A673 (cell line): ENCODE measurements around the gene VARS1. TPM values are rescaled to one million over a fixed set of nuclear protein-coding genes. Genes with fewer than 3 reads are reported as not detected.
A peak's percentile ranks its signal among the peaks of the same experiment; 100 is the strongest.

Source experiments
- BruUV-seq: library from RNA; stranded (reverse); fragments of 400-500 nt; replicated peaks from 2 replicates; lab custom pipeline; 2021; lab: Mats Ljungman, UMichigan
- CTCF ChIA-PET: fragments of 300-600 bp; sonication (Branson Sonifier 250); formaldehyde crosslinking; loops from one replicate; lab custom pipeline; 2022; ENCODE audit warnings: antibody characterized with exemption; lab: Charles Lee
- POLR2A ChIA-PET: fragments of 300-600 bp; sonication (Branson Sonifier 250); formaldehyde crosslinking; loops from one replicate; lab custom pipeline; 2022; ENCODE audit warnings: antibody characterized with exemption; ENCODE audit not compliant: low non-redundant PET; lab: Charles Lee
- DNase-seq: peaks from one replicate; pipeline ENCODE4 v3.0.0-alpha.2; 2015; ENCODE audit warnings: low spot score
- H3K27ac ChIP-seq: fragments of 200-600 bp; sonication (generic); 2 replicates; pipeline ENCODE4 v1.5.1; 2016; ENCODE audit warnings: mixed run types, low read depth, mild to moderate bottlenecking, mixed read lengths, antibody characterized with exemption, low read length; ENCODE audit not compliant: poor library complexity, severe bottlenecking
- H3K27me3 ChIP-seq: fragments of 200-600 bp; sonication (generic); replicated peaks from 2 replicates; pipeline ENCODE4 v1.6.1; 2017; ENCODE audit warnings: mixed run types, low read depth, mild to moderate bottlenecking, mixed read lengths, antibody characterized with exemption, low read length; ENCODE audit not compliant: insufficient read depth, poor library complexity
- H3K36me3 ChIP-seq: fragments of 200-600 bp; sonication (generic); 2 replicates; pipeline ENCODE4 v1.6.1; 2016; ENCODE audit warnings: mixed run types, mild to moderate bottlenecking, mixed read lengths, antibody characterized with exemption, low read length; ENCODE audit not compliant: insufficient read depth, poor library complexity, severe bottlenecking
- H3K4me1 ChIP-seq: fragments of 200-600 bp; sonication (generic); 2 replicates; pipeline ENCODE4 v1.6.1; 2017; ENCODE audit warnings: mixed run types, mild to moderate bottlenecking, mixed read lengths, antibody characterized with exemption, low read length; ENCODE audit not compliant: insufficient read depth, poor library complexity, severe bottlenecking
- H3K4me3 ChIP-seq: fragments of 200-600 bp; sonication (generic); 2 replicates; pipeline ENCODE4 v1.5.1; 2016; ENCODE audit warnings: low read depth, mixed run types, mild to moderate bottlenecking, mixed read lengths, low read length; ENCODE audit not compliant: poor library complexity, severe bottlenecking
- H3K9me3 ChIP-seq: fragments of 200-600 bp; sonication (generic); 2 replicates; pipeline ENCODE4 v1.6.1; 2016; ENCODE audit warnings: mixed run types, low read depth, mild to moderate bottlenecking, mixed read lengths, antibody characterized with exemption, low read length; ENCODE audit not compliant: poor library complexity, severe bottlenecking
- CTCF ChIP-seq: fragments of 300-800, 200-600 bp; sonication (generic); conservative IDR thresholded peaks from 2 replicates; pipeline ENCODE4 v1.5.1; 2017; ENCODE audit warnings: low read depth, mild to moderate bottlenecking, antibody characterized with exemption, low read length, moderate library complexity, mixed read lengths
- EZH2 ChIP-seq: fragments of 200-600 bp; sonication (generic); IDR thresholded peaks from 2 replicates; pipeline ENCODE4 v1.6.1; 2017; ENCODE audit warnings: borderline replicate concordance, low read depth, mild to moderate bottlenecking, mixed read lengths, antibody characterized with exemption, low read length; ENCODE audit not compliant: poor library complexity, severe bottlenecking
- intact Hi-C: fragments of 100-400 bp; cut with micrococcal nuclease; formaldehyde crosslinking; loops from one replicate; pipeline ENCODE4 v1.10.0; 2022; ENCODE audit not compliant: unreplicated experiment
- total RNA-seq: library from RNA; stranded (reverse); gene quantifications from 2 replicates; pipeline ENCODE4 v1.2.3, GENCODE V29; 2021

Gene VARS1
- total RNA-seq, 1 experiment from 2014 or later: 233 TPM

GRCh38 chr6:31797588-31797987 is 2.0 kb upstream of the VARS1 start:
- H3K36me3 ChIP-seq: peaks cover 34% of the 10 kb centered on the region
- no peak overlapping the region for H3K4me3 ChIP-seq
- ChIA-PET CTCF (no interaction called here), POLR2A (no interaction called here)
- H3K4me1 ChIP-seq: peaks cover 11% of the 10 kb centered on the region
- no peak for DNase-seq
- TF ChIP-seq CTCF (no peak), EZH2 (no peak)
- no peaks in the 10 kb centered on the region for H3K27me3 ChIP-seq
- no TSS peak for BruUV-seq
- intact Hi-C loops: no loop called here
- no peak overlapping the region for H3K27ac ChIP-seq
- H3K9me3 ChIP-seq: no peaks in the 10 kb centered on the region

GRCh38 chr6:31796993-31797385 is 1.4 kb upstream of the VARS1 start:
- H3K27ac ChIP-seq: peak overlapping the region; percentile 99

GRCh38 chr6:31794866-31795615 is 511 bp downstream of the VARS1 start:
- H3K4me3 ChIP-seq: peak overlapping the region; percentile 84
- peak overlapping the region; percentile 99 for H3K27ac ChIP-seq
- H3K4me1 ChIP-seq: peaks cover 11% of the 10 kb centered on the region
- ChIA-PET POLR2A (interaction anchor here (0.6 kb wide), 1 partner anchor 20 kb away, joined by 4 read pairs; the partner anchor contains the start of genes HSPA1A and HSPA1L), CTCF (interaction anchor here (1.3 kb wide), 1 partner anchor 12 kb away, joined by 3 read pairs; the partner anchor contains the start of gene LSM2)
- intact Hi-C loops: loop anchor here (5.0 kb wide), 2 partner anchors 37 to 58 kb away; partner anchors contain the start of gene CLIC1
- TF ChIP-seq CTCF (no peak), EZH2 (no peak)
- no peaks in the 10 kb centered on the region for H3K9me3 ChIP-seq
- BruUV-seq: no TSS peak
- H3K27me3 ChIP-seq: no peaks in the 10 kb centered on the region
- peaks cover 52% of the 10 kb centered on the region for H3K36me3 ChIP-seq
- peak; percentile 69 for DNase-seq

More at GRCh38 chr6:31796993-31797385, 1.4 kb upstream of the VARS1 start:
- intact Hi-C loops: no loop called here
- H3K4me3 ChIP-seq: no peak overlapping the region
- DNase-seq: no peak
- no peaks in the 10 kb centered on the region for H3K27me3 ChIP-seq
- H3K36me3 ChIP-seq: peaks cover 38% of the 10 kb centered on the region
- H3K9me3 ChIP-seq: no peaks in the 10 kb centered on the region
- H3K4me1 ChIP-seq: peaks cover 11% of the 10 kb centered on the region
- no TSS peak for BruUV-seq
- ChIA-PET CTCF (interaction anchor here (1.2 kb wide), 1 partner anchor 17 kb away, joined by 5 read pairs; no protein-coding TSS in a partner anchor), POLR2A (no interaction called here)
- no peak for TF ChIP-seq EZH2
- no peak for TF ChIP-seq CTCF
